Fibroblast of lung (primary cell): ENCODE measurements around the gene POLQ.

Experiments
- EZH2 ChIP-seq: IDR thresholded peaks from 2 replicates; pipeline ENCODE4 v1.5.1; 2012; ENCODE audit warnings: low read length, control low read depth, mild to moderate bottlenecking; ENCODE audit errors: missing control alignments
- TF ChIP-seq, protein P1 (sequence below), 2 donors: IDR thresholded peaks in 1 of 2; conservative IDR thresholded peaks in 1 of 2; 1 replicate in 1 of 2; 2 replicates in 1 of 2; pipeline ENCODE4 v1.5.1; 2011 to 2012; ENCODE audit warnings: low read length in 2 of 2, control low read depth in 1 of 2, inconsistent platforms in 1 of 2, low read depth in 1 of 2, mild to moderate bottlenecking in 1 of 2

DNA sequence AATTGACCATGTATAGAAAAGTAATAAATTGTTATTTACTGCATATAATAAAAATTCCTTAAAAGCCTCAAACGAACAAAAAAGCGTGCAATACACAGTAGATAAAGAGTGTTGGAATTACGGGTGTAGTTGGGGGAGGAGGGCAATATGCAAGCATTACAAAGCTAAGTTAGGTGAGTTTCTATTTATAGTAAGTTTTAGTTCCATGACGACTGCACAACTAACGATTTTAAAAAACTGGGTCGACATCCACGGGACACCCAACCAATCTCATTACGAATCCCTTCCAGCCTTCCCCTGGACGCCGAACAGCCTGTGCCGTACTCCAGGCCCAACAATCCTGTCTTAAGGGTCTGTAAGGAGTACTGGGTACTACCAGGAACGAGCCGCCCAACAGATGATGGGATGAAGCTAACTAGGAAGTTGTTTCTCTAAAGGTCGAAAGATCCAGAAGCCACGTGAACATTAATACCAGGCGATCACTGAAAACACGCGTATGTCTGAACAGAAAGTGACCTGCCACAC lies 677 bp downstream of the POLQ start:
- TF ChIP-seq, protein P1, sequence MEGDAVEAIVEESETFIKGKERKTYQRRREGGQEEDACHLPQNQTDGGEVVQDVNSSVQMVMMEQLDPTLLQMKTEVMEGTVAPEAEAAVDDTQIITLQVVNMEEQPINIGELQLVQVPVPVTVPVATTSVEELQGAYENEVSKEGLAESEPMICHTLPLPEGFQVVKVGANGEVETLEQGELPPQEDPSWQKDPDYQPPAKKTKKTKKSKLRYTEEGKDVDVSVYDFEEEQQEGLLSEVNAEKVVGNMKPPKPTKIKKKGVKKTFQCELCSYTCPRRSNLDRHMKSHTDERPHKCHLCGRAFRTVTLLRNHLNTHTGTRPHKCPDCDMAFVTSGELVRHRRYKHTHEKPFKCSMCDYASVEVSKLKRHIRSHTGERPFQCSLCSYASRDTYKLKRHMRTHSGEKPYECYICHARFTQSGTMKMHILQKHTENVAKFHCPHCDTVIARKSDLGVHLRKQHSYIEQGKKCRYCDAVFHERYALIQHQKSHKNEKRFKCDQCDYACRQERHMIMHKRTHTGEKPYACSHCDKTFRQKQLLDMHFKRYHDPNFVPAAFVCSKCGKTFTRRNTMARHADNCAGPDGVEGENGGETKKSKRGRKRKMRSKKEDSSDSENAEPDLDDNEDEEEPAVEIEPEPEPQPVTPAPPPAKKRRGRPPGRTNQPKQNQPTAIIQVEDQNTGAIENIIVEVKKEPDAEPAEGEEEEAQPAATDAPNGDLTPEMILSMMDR (conservative IDR thresholded peaks at IDR 0.05 in 1 of 2, IDR thresholded peaks at IDR 0.05 in 1 of 2; ENCODE audit: low read depth in 1 of 2, low read length in 2 of 2): no peak
- TF ChIP-seq EZH2: no peak
